PC-9 (cell line): ENCODE data around the gene SPATS2L. TPM values are rescaled to one million over a fixed set of nuclear protein-coding genes. Genes with fewer than 3 reads are reported as not detected.

Source experiments
- BruUV-seq: library from RNA; stranded (reverse); fragments of 400-500 nt; replicated peaks from 2 replicates; lab custom pipeline; 2021; lab: Mats Ljungman, UMichigan
- CTCF ChIA-PET: fragments of 300-600 bp; sonication (Branson Sonifier 250); formaldehyde crosslinking; loops from one replicate; lab custom pipeline; 2022; ENCODE audit warnings: antibody characterized with exemption; lab: Charles Lee
- POLR2A ChIA-PET: fragments of 300-600 bp; sonication (Branson Sonifier 250); formaldehyde crosslinking; loops from one replicate; lab custom pipeline; 2022; ENCODE audit warnings: antibody characterized with exemption; ENCODE audit not compliant: unreplicated experiment; lab: Charles Lee
- DNase-seq, 2 experiments: peaks; one replicate each; pipeline versions ENCODE4 v3.0.0 to v3.0.0-alpha.2; 2015 to 2022; ENCODE audit warnings: mixed read lengths in 1 of 2
- H2AFZ ChIP-seq: fragments of 200-600 bp; sonication (generic); 2 replicates; pipeline ENCODE4 v1.8.1; 2017; ENCODE audit warnings: antibody characterized with exemption
- H3F3A ChIP-seq: fragments of 200-600 bp; sonication (generic); 2 replicates; pipeline ENCODE4 v1.8.1; 2017; ENCODE audit warnings: antibody characterized with exemption, mild to moderate bottlenecking, low read depth; ENCODE audit not compliant: insufficient read depth
- H3K27ac ChIP-seq: fragments of 200-600 bp; sonication (generic); 2 replicates; pipeline ENCODE4 v1.6.1; 2016; ENCODE audit warnings: mixed run types
- H3K27me3 ChIP-seq: fragments of 200-600 bp; sonication (generic); 2 replicates; pipeline ENCODE4 v1.6.1; 2016; ENCODE audit warnings: low read depth, mixed run types; ENCODE audit not compliant: insufficient read depth
- H3K36me3 ChIP-seq: fragments of 200-600 bp; sonication (generic); 2 replicates; pipeline ENCODE4 v1.6.1; 2016; ENCODE audit warnings: low read depth, mixed run types
- H3K4me1 ChIP-seq: fragments of 200-600 bp; sonication (generic); replicated peaks from 2 replicates; pipeline ENCODE4 v1.6.1; 2016; ENCODE audit warnings: mixed run types; ENCODE audit not compliant: insufficient read depth
- H3K4me2 ChIP-seq: fragments of 200-600 bp; sonication (generic); 2 replicates; pipeline ENCODE4 v1.6.1; 2017; ENCODE audit warnings: mixed run types
- H3K4me3 ChIP-seq: fragments of 200-600 bp; sonication (generic); 2 replicates; pipeline ENCODE4 v1.6.1; 2016; ENCODE audit warnings: mixed run types
- H3K79me2 ChIP-seq: fragments of 200-600 bp; sonication (generic); 2 replicates; pipeline ENCODE4 v1.6.1; 2017; ENCODE audit warnings: low read depth, mixed run types
- H3K9me2 ChIP-seq: fragments of 200-600 bp; sonication (generic); 2 replicates; pipeline ENCODE4 v1.8.1; 2017; ENCODE audit warnings: mild to moderate bottlenecking; ENCODE audit not compliant: insufficient read depth
- H3K9me3 ChIP-seq: fragments of 200-600 bp; sonication (generic); 2 replicates; pipeline ENCODE4 v1.8.1; 2016; ENCODE audit warnings: low read depth; ENCODE audit not compliant: insufficient read depth
- H4K20me1 ChIP-seq: fragments of 200-600 bp; sonication (generic); 2 replicates; pipeline ENCODE4 v1.8.1; 2017; ENCODE audit not compliant: insufficient read depth
- EZH2 ChIP-seq: fragments of 200-600 bp; sonication (generic); IDR thresholded peaks from 2 replicates; pipeline ENCODE4 v1.8.0; 2017; ENCODE audit warnings: antibody characterized with exemption, low read depth
- intact Hi-C: fragments of 100-400 bp; cut with micrococcal nuclease; formaldehyde crosslinking; loops from one replicate; pipeline ENCODE4 v1.10.0; 2022; ENCODE audit not compliant: unreplicated experiment
- total RNA-seq: library from RNA; stranded (reverse); gene quantifications from 2 replicates; pipeline ENCODE4 v1.2.3, GENCODE V29; 2021
- TF ChIP-seq, protein P1 (sequence below): fragments of 200-600 bp; sonication (generic); conservative IDR thresholded peaks from 2 replicates; pipeline ENCODE4 v1.6.1; 2017; ENCODE audit warnings: mixed run types, antibody characterized with exemption, mild to moderate bottlenecking, moderate library complexity

The SPATS2L gene
- total RNA-seq, 1 experiment from 2014 or later = 199 TPM

DNA sequence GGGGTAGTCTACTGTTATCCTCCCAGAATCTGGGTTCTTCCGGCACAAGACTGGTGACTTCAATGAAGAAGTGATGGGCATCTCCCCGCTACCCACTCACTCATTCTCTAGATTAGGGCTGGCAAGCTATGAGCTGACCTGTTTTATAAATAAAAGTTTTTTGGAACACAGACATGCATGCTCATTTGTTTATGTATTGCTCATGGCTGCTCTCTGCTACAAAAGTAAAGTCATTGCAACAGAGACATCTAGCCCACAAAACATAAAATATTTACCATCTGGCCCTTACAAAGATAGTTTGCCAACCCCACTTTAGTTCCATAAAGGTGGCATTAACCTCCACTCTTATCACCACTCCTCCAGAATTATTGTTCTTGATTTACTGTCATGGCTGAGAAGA is 39.1 kb upstream of the SPATS2L start:
- POLR2A ChIA-PET = no interaction called here
- intact Hi-C loops = no loop called here
- H3K9me2 ChIP-seq = no peaks in the 10 kb centered on the region

DNA sequence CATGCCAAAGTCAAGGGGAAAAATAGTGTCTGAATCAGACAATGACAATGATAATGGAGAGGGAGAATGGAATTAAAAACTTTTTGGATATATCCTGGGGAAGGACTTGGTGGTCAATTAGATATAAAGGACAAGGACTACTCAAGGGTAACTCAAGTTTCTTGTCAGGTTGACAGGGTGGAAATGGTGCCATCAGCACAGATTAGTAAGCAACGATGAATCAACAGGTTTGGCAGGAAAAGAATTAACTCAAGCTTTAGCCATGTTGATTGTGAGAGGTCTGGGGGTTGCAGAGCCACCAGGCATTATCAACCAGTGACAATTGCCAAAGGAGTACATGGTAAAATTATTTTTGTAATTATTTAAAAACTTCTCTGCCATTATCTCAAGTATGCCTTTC is 35.8 kb upstream of the SPATS2L start:
- Histone ChIP-seq H3K9me3 (no peaks in the 10 kb centered on the region), H3K27me3 (no peaks in the 10 kb centered on the region), H3K36me3 (no peaks in the 10 kb centered on the region), H3K79me2 (no peaks in the 10 kb centered on the region), H4K20me1 (no peaks in the 10 kb centered on the region), H3F3A (no peaks in the 10 kb centered on the region), H3K9me2 (no peaks in the 10 kb centered on the region), H3K4me2 (no peak overlapping the region), H2AFZ (no peak overlapping the region; the same call in 1 of the 2 replicates), H3K27ac (no peak overlapping the region), H3K4me1 (no peaks in the 10 kb centered on the region), H3K4me3 (no peak overlapping the region)
- BruUV-seq = no TSS peak
- intact Hi-C loops = no loop called here
- ChIA-PET POLR2A (no interaction called here), CTCF (no interaction called here)
- no peak for TF ChIP-seq EZH2
- TF ChIP-seq, protein P1, sequence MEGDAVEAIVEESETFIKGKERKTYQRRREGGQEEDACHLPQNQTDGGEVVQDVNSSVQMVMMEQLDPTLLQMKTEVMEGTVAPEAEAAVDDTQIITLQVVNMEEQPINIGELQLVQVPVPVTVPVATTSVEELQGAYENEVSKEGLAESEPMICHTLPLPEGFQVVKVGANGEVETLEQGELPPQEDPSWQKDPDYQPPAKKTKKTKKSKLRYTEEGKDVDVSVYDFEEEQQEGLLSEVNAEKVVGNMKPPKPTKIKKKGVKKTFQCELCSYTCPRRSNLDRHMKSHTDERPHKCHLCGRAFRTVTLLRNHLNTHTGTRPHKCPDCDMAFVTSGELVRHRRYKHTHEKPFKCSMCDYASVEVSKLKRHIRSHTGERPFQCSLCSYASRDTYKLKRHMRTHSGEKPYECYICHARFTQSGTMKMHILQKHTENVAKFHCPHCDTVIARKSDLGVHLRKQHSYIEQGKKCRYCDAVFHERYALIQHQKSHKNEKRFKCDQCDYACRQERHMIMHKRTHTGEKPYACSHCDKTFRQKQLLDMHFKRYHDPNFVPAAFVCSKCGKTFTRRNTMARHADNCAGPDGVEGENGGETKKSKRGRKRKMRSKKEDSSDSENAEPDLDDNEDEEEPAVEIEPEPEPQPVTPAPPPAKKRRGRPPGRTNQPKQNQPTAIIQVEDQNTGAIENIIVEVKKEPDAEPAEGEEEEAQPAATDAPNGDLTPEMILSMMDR = no peak
- DNase-seq = no peak

More for the DNA sequence above, 39.1 kb upstream of the SPATS2L start:
- no peaks in the 10 kb centered on the region for H3K36me3 ChIP-seq
- H2AFZ ChIP-seq = no peak overlapping the region
- H3K4me2 ChIP-seq = no peak overlapping the region
- BruUV-seq = no TSS peak
- no peaks in the 10 kb centered on the region for H3K9me3 ChIP-seq
- H3K4me1 ChIP-seq = no peaks in the 10 kb centered on the region
- H4K20me1 ChIP-seq = no peaks in the 10 kb centered on the region
- no peaks in the 10 kb centered on the region for H3K27me3 ChIP-seq
- TF ChIP-seq, protein P1 = no peak
- no peak for TF ChIP-seq EZH2
- no peaks in the 10 kb centered on the region for H3F3A ChIP-seq
- CTCF ChIA-PET = no interaction called here
- H3K79me2 ChIP-seq = no peaks in the 10 kb centered on the region
- H3K27ac ChIP-seq = no peak overlapping the region
- no peak for DNase-seq
- H3K4me3 ChIP-seq = no peak overlapping the region

DNA sequence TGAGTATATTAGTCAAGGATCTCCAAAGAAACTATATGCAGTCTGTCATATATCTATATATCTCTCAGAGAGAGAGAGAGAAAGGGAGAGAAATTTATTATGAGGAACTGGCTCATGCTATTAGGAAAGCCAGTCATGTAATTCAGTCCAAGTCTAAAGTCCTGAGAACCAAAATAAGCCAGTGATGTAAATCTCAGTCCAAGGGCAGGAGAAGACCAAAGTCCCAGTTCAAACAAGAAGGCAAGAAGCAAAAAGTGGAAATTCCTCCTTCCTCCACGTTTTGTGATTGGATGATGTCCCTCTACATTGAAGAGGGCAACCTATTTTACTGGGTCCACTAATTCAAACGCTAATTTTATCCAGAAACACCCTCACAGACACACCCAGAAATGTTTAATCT is 34.2 kb upstream of the SPATS2L start:
- Histone ChIP-seq H3K9me3 (no peaks in the 10 kb centered on the region), H2AFZ (no peak overlapping the region), H4K20me1 (no peaks in the 10 kb centered on the region), H3K27me3 (no peaks in the 10 kb centered on the region), H3K79me2 (no peaks in the 10 kb centered on the region), H3K36me3 (no peaks in the 10 kb centered on the region), H3K4me2 (no peak overlapping the region), H3K4me1 (no peaks in the 10 kb centered on the region), H3K4me3 (no peak overlapping the region), H3K9me2 (no peaks in the 10 kb centered on the region), H3K27ac (no peak overlapping the region), H3F3A (no peaks in the 10 kb centered on the region)
- BruUV-seq = no TSS peak
- TF ChIP-seq, protein P1 = no peak
- no peak for TF ChIP-seq EZH2
- POLR2A ChIA-PET = no interaction called here
- no peak for DNase-seq
- intact Hi-C loops = no loop called here
- CTCF ChIA-PET = no interaction called here
